HG03135 (cell line): ENCODE results near the gene MORN3.
"Not testable (repeated sequence)": the region's sequence is repeated elsewhere in the genome, so short reads cannot be mapped to it uniquely, and the experiment has no call there.

Experiments
- ATAC-seq: cut with Tn5 transposase; IDR thresholded peaks from one replicate; pipeline ENCODE4 v1.9.1; 2021; ENCODE audit warnings: mild to moderate bottlenecking, moderate library complexity; ENCODE audit not compliant: unreplicated experiment

The MORN3 gene

DNA sequence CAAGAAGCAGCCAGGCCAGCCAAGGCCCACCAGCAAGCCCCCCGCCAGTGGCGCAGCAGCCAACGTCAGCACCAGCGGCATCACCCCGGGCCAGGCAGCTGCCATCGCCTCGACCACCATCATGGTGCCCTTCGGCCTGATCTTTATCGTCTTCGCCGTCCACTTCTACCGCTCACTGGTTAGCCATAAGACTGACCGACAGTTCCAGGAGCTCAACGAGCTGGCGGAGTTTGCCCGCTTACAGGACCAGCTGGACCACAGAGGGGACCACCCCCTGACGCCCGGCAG lies 28.2 kb downstream of the MORN3 start:
- ATAC-seq = no peak

DNA sequence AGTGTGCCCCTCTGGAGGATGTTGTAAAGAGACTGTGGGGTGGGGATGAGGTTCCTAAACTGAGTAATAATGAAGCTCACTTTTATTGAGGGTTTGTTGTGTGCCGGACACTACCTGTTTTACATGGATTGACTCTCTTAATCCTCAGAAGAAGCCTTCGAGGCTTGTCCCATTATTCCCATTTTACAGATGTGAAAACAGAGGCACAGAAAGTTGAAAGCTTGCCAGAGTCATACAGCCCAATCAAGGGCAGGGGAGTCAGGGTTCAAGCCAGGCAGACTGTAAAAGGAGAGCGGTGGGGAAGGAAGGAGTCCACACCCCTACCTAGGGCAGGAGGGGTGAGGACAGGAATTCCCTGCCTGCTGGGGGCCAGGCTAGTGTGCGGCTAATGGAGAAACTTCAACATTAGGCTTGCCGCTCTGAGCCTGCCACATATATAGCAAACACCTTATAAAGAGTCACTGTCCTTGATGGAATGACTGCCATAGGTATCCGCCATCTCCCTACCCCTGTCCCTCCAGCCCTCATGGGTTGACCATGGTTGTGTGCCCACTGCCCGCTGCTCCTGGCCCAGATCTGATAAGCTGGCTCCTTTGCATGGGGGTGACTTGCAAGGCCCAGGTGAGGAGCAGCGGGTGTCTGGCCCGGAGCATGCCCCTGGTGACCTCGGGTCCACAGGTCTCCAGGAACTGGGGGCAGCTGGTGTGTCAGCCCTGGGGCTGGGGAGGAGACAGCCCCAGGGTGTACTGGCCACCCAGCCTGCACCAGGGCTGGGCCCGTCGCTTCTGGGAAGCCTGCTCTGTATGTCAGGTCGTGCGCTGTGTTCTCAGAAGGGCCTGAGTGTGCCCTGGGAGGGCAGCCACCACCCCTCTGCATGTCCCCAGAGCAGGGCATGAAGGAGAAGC lies 30.9 kb downstream of the MORN3 start:
- ATAC-seq = no peak

DNA sequence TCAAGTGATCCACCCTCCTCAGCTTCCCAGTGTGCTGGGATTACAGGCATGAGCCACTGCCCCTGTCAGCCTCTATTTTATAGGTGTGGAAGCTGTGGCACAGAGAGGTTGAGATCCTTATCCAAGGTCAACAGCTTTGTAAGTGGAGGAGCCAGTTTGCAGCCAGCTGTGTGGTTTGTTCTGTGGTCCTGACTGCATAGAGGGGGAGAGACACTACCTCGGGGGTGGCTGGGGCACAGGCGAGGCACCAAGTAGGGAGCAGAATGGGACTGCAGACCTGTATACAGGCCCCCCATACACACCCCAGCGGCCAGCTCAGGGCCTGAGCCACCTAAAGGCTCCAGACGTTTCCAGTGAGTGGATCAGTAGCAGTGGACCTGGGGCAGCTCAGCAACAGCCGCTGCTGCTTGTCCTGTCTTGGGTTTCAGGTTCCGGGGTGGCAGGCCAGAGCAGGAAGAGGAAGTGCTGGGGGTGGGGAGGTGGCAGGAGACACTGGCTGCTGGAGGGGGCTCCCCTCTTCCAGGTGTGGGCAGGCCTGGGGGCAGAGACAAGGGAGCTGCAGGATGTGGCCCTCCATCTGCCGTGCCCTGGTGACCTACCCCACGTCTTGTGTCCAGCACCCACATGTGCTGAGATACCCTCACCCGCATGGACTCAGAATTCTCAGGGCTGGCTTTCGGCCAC lies 32.1 kb downstream of the MORN3 start:
- peak; percentile 60 for ATAC-seq

DNA sequence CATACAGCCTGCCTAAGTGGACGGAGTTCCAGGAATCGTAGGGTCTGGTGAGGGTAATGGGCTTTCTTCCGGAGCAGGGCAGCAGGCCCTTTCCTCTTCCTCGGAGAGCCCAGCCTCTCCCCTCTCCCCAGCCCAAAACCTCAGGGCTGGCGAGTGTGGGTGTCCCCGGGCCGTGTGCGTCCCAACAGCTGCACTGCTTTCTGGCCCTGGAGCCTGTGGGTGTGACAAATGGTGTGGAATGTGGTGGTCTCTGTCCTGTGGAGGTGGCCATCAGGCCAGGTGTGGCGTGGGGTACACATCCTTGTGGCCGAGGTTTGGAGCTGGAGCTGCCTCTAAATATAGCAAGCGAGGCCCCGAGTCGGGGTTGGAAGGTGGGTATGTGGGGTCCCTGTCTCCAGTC lies 34.6 kb downstream of the MORN3 start:
- no peak for ATAC-seq

DNA sequence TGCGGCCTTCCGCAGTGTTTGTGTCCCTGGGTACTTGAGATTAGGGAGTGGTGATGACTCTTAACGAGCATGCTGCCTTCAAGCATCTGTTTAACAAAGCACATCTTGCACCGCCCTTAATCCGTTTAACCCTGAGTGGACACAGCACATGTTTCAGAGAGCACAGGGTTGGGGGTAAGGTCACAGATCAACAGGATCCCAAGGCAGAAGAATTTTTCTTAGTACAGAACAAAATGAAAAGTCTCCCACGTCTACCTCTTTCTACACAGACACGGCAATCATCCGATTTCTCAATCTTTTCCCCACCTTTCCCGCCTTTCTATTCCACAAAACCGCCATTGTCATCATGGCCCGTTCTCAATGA lies 35.6 kb downstream of the MORN3 start:
- ATAC-seq = not testable (repeated sequence)

DNA sequence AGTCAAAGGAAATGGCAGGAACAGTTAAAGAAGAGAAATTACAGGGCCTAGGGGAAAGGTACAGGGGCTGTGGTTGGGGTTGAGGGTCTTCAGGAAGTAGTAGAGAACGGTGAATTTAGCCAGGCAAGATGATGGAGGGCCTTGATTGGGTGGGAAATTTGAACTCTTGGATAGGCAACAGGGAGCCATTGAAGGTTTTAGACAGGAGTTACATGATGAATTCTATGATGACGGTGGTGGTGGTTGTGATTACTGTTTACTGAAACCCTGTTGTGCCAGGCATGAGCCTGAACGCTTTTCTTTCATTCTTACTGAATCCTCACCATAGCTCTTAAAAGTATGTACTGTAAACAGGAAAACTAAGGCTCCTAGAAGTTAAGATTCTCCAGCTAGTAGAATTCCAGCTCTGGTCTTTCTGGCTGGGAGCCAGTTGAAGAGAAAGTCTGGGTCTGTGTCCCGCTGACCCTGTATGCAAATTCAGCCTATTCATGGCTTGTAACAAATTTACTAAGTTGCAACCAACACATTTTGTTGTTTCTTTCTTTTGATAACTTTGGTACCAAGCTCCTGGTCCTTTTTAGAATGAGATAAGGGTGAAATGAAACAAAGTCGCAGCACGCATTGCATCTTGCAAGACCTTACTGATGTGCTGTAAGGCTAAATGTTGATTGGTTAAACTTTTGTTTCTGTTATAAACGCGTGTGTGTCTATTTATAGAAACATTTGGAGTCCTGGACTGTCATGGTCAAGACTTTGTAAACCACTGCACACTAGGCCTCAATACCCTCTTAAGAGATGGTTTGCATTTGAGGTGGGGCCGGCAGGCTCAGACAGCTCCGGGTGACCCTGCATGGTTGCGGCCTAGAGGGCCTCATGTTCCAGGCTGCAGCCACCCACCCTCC lies 37.1 kb downstream of the MORN3 start:
- ATAC-seq = no peak

DNA sequence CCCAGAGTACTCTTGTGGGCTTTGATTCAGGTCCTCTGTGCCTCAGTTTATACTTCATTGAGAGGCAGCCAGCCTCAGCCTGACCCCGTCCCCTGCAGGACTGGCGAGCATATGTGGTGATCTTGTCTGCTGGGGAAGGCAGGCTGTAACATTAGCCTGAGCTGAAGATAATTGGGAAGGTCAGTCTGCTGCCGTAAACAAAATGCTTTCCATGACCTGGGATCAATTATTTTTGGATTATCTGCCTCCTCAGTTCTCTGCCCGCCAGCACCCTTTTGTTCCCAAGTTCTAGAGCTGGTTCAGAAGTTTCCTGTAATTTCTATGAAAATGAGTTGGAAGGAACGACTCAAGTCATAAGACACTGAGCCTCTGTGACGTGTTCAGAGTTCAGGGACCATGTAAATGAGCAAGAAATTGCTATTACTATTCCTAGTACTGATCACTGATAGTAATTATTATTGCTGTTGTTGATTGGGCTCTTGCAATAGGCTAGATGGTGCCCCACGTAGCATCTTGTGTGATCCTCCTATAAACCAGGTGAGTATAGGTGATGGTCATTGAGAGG lies 38.6 kb downstream of the MORN3 start:
- ATAC-seq = no peak

DNA sequence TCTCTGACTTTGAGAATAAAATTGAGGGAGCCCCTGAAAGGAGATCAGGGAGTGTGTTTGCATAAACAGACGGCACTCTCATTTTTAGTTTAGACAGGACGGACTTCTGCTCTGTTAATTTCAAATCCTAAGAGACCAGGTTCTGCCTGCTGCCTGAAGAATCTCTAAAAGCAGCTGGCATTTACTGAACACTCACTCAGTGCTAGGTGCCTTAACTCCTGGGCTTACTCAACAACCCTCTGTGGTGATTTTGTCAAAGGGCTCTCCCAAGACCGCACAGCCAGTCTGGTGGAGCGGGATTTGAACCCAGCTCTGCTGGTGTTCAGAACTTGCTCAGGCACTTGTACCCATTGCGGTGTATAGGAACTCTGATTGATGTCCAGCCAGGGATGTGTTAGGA lies 40.9 kb downstream of the MORN3 start:
- no peak for ATAC-seq

DNA sequence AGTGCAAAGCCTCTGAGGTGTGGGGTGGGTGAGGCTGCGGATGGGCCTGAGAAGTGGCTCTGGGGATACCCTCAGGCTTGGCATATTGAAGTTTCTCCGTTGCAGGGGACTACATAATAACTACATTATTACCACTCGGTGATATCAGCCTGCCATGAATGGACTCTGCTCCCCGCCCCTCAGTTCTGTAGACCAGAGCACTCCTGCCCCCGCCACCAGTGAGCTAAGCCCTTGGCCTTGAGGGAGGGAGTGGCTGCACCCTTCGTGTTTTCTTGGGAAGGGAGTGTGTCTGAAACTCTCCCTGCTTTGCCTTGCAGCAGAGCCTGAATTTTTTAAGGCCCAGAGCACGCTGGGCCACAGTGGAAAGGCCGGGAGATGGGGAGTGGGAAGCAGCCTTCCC lies 41.4 kb downstream of the MORN3 start:
- no peak for ATAC-seq

DNA sequence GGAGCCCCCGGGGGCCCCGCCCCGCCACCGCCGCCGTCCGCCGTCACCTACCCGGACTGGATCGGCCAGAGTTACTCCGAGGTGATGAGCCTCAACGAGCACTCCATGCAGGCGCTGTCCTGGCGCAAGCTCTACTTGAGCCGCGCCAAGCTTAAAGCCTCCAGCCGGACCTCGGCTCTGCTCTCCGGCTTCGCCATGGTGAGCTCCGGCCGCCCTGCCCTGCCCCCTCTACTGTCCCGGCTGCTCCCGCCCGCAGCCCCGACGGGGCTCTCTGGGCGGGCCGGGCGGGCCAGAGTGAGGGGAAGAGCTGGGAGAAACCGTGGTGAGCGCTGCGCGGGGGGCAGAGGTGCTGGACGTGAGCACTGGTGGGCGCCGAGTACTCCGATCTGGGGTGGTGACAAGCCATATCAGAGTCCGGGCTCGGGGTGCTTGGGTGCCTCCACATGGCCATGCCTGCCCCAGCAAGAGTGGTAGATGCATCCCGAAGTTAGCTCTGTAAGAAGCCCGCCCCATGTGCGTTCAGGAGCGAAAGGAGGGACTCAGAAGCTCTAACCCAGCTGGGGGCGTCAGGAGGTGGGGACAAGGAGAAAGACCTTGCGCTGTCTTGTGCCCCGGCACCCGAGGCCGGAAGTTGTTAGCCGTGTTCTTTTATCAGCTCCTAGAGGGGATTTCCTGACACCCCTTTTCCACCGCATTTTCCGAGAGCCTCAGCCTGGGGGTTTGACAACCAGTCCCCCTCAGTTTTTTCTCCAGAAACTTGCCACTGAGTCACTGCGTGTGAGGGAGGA lies 42.4 kb downstream of the MORN3 start:
- peak; percentile 33 for ATAC-seq

DNA sequence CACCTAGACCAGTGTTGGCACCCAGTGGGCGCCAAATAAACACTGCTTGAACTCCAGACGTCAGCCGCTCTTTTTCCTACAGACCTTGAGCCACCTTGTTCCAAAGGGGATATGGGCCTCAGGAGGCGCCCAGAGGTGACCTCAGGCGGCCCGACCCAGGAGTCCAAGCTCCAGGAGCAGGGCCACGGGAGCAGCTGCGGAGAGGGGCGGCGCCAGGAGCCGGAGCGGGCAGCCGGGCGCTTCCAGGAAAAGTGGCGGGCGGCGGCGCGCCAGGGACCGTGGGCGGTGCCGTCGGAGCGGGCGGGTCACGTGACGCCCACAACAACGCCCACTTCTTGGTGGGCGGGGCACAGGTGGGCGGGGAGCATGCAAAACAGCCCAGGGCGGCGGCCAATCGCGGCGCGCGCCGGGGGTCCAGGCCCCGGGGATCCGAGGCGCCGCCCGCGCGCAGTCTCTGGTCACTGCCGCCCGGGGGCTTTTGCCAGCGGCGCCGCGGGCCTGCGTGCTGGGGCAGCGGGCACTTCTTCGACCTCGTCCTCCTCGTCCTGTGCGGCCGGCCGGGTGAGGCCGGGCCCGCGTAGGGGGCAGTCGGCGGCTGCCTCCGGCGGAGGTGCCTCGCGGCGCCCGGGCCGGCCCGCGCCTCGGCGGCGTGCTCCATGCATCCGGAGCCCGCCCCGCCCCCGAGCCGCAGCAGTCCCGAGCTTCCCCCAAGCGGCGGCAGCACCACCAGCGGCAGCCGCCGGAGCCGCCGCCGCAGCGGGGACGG lies 43.2 kb downstream of the MORN3 start, which contains the start of gene ORAI1:
TSS of gene ORAI1 (plus strand) at position 444 of the 766 bp plus-strand sequence.
- ATAC-seq = peak; percentile 62

DNA sequence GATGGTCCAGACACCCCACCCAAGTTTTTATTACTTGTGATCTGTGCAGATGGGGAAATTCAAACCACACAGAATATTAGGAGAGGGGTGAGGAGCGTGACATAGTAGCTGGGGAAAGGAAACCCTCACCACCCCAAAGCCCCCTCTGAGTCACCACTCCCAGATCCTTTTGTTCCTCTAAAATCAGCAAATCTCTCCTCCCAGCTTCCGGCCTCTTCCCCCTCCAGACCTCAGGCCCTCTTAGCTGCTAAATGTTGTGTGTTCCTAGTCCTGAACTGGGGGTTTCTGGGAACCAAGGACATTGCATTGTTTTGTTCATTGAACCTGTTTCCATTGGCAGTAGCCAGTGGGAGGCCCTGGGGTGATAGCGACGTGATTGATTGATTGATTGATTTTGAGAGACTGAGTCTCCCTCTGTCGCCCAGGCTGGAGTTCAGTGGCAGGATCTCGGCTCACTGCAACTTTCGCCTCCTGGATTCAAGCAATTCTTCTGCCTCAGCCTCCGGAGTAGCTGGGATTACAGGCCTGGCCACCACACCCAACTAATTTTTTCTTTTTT lies 49.0 kb downstream of the MORN3 start:
- no peak for ATAC-seq

DNA sequence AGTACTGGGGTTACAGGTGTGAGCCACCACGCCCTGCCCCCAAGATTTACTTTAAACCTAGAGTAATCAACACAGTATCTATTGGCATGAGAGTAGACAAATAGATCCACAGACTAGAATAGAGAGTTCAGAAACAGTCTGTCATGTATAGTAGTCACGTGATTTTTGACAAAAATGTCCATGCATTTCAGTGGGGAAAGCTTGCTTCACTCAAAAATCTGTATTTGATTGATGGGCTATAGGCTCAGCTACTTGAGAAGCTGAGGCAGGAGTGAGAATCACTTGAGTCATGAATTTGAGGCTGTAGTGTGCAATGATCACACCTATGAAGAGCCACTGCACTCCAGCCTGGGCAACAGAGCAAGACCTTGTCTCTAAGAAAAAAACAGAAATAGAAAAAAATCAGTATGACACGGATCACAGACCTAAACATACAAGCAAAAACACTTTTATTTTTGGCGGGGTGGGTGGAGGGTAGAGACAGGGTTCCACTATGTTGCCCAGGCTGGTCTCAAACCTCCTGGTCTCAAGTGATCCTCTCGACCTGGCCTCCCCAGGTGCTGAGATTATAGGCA lies 50.7 kb downstream of the MORN3 start:
- ATAC-seq = no peak

DNA sequence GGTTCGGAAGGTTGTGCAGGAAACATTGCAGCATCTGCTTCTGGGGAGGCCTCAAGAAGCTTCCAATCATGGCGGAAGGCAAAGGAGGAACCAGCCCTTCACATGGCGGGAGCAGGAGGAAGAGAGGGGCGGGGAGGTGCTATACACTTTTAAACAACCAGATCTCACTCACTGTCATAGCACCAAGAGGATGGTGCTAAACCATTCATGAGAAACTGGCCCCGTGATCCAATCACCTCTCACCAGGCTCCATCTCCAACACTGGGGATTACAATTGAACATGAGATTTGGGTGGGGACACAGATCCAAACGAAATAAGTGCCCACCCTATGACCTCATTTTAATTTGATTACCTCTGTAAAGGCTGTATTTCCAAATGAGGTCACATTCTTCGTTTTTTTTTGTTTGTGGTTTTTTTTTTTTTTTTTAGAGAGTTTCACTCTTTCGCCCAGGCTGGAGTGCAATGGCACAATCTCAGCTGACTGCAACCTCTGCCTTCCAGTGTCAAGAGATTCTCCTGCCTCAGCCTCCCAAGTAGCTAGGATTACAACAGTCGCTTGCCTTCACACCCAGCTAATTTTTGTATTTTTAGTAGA lies 54.5 kb downstream of the MORN3 start:
- no peak for ATAC-seq

DNA sequence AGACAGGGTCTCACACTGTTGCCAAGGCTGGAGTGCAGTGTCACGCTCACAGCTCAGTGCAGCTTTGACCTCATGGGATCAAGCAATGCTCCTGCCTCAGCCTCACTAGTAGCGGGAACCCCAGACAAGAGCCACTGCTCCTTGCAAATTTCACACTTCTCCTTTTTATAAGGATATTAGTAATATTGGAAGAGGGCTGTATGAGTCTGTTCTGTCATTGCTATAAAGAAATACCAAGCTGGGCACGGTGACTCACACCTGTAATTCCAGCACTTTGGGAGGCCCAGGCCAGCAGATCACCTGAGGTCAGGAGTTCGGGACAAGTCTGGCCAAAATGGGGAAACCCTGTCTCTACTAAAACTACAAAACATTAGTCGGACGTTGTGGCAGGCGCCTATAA lies 56.0 kb downstream of the MORN3 start:
- no peak for ATAC-seq

DNA sequence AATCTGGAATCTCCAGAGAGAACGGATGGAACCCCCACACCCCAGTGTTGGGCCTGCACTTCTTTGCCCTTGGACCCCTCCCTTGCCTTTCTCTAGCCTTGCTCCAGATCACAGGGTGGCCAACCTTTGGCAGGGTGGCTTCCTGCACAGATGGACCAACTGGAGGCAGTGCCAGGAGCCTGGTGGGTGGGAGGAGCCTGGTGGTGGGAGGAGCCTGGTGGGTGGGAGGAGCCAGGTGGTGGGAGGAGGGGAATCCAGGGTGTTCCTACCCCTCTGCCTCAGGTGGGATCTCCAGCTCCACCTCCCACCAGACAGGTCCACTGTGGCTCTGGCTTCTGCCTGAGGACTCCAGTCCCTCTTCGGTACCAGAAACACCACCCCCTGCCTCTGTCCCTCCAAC lies 58.1 kb downstream of the MORN3 start:
- ATAC-seq = no peak

DNA sequence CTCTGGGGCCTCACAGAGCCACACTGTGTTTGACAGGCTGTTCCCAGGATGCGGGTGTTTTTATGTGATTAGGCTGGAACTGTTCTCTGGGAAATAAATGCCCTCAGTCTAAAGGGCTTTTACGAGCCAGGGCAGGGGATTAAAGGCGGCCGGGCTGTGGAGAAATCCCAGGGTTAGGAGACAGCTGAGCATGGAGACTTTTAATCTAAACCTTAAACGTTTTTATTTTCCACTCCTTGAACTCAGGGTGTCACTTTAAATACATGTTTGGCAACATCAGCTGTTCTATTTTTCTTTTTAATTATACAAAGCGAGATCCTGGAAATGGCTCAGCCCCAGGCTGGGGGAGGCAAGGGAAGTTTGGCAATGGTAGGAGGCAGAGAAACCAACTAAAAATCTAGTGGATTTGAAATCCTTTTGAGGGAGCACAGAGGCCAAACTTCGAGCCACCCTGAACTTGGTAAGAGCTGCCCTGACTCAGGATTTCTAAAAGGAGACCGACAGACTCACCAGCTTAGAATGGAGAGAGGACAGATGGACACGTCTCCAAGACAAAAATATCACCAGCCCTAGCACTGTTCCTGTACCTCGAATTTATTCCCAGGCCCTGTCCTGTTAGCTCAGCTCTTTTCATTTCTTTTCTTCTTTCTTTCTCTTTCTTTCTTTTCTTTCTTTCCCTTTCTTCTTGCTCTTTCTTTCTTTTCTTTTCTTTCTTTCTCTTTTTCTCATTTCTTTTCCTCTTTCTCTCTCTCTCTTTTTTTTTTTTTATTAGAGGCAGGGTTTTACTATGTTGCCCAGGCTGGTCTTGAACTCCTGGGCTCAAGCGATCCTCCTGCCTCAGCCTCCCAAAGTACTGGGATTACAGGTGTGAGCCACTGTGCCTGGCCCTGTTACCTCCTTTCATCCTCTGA lies 59.0 kb downstream of the MORN3 start:
- no peak for ATAC-seq

DNA sequence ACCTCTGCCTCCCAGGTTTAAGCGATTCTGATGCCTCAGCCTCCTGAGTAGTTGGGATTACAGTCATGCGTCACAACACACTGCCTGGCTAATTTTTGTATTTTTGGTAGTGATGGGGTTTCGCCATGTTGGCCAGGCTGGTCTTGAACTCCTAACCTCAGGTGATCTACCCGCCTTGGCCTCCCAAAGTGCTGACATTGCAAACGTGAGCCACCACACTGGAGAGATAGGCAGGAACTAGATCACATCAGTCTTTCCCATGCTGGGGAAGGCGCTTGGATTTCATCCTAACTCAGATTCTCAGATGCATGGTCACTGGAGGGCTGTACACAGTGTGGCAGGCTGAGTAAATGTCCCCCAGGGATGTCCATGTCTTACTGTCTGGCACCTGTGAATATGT lies 61.2 kb downstream of the MORN3 start:
- ATAC-seq = no peak
